HEK293T (cell line): ENCODE measurements around the gene KRTAP5-1.

ENCODE experiments used
- BHLHE40 ChIP-seq: fragments of 450-650 bp; IDR thresholded peaks from 2 replicates; pipeline ENCODE4 v1.6.1; 2016; ENCODE audit warnings: mild to moderate bottlenecking, moderate library complexity, borderline replicate concordance
- FOXM1 ChIP-seq: fragments of 450-650 bp; IDR thresholded peaks from 2 replicates; pipeline ENCODE4 v1.6.1; 2017; ENCODE audit warnings: mild to moderate bottlenecking, borderline replicate concordance

DNA sequence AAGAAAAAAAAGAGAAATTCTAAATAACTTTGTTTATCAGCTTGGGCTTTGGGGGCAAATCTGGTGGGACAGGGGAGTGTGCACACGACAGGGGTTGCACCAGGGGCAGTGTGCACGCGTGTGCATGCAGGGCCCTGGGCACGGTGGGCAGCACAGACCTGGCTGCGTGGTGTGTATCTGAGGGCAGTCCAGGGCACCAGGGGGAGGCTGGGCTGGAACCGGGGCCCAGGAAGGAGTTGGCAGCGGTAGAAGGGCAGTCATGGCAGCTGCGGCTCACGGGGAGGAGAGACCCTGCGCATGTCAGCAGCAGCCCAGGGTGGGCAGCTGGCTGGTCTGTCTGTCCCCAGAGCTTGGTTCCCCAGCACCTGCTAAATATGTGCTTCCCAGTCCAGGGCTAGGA, 48.8 kb upstream of the KRTAP5-1 start:
- TF ChIP-seq BHLHE40 (no peak), FOXM1 (no peak)
